ENCODE measurements around the gene LRP2.

DNA sequence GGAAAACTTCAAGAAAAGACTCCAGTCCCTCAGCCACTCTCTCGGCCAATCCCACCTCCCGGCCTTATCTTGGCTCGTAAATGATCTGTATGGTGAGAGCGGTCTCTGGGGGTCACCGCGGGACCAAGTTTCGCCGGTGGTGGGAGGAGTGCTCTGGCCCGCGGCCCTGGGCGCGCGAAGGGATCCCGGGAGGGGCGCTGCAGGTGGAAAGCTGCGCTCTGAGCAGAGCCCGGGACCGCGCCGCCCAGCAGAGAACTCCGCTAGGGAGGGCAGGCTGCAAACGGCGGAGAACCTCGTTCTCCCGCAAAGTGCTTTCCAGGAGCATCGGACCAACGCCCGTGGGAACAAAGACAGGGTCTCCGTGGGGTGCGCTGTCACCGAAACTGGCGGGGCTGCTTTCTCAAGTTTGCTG is 622 bp downstream of the LRP2 start:
- TF ChIP-seq, protein P1, sequence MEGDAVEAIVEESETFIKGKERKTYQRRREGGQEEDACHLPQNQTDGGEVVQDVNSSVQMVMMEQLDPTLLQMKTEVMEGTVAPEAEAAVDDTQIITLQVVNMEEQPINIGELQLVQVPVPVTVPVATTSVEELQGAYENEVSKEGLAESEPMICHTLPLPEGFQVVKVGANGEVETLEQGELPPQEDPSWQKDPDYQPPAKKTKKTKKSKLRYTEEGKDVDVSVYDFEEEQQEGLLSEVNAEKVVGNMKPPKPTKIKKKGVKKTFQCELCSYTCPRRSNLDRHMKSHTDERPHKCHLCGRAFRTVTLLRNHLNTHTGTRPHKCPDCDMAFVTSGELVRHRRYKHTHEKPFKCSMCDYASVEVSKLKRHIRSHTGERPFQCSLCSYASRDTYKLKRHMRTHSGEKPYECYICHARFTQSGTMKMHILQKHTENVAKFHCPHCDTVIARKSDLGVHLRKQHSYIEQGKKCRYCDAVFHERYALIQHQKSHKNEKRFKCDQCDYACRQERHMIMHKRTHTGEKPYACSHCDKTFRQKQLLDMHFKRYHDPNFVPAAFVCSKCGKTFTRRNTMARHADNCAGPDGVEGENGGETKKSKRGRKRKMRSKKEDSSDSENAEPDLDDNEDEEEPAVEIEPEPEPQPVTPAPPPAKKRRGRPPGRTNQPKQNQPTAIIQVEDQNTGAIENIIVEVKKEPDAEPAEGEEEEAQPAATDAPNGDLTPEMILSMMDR (IDR thresholded peaks at IDR 0.05): no peak
- no peak for TF ChIP-seq POLR2A (IDR thresholded peaks at IDR 0.05)

All from uterus (tissue), 2 donors.